C4-2B (cell line): ENCODE measurements around the gene MOCOS.

ENCODE experiments used
- H3K27ac ChIP-seq: fragments of 450-650 bp; 2 replicates; pipeline ENCODE4 v1.5.1; 2017
- CTCF ChIP-seq: fragments of 450-650 bp; conservative IDR thresholded peaks from 2 replicates; pipeline ENCODE4 v1.5.1; 2017; ENCODE audit warnings: mild to moderate bottlenecking
- ZFX ChIP-seq: fragments of 450-650 bp; IDR thresholded peaks from 2 replicates; pipeline ENCODE4 v1.6.1; 2017

Gene MOCOS

GRCh38 chr18:36304723-36305122 lies 117.4 kb downstream of the MOCOS start:
- TF ChIP-seq CTCF (no peak), ZFX (no peak)
- H3K27ac ChIP-seq, result no peak overlapping the region

- TF ChIP-seq CTCF (no peak), ZFX (no peak)
- no peak overlapping the region for H3K27ac ChIP-seq
Measured at GRCh38 chr18:36305375-36305774, 118.1 kb downstream of the MOCOS start.

GRCh38 chr18:36307513-36307912 lies 120.2 kb downstream of the MOCOS start:
- TF ChIP-seq CTCF, result no peak
- TF ChIP-seq ZFX, result no peak
- H3K27ac ChIP-seq, result no peak overlapping the region

- no peak for TF ChIP-seq CTCF
- TF ChIP-seq ZFX, result no peak
- no peak overlapping the region for H3K27ac ChIP-seq
Measured at GRCh38 chr18:36308711-36309435, 121.6 kb downstream of the MOCOS start.

GRCh38 chr18:36309436-36310391 lies 122.4 kb downstream of the MOCOS start:
- TF ChIP-seq CTCF (no peak), ZFX (no peak)
- H3K27ac ChIP-seq, result no peak overlapping the region

- H3K27ac ChIP-seq, result no peak overlapping the region
- TF ChIP-seq CTCF, result no peak
- no peak for TF ChIP-seq ZFX
Measured at GRCh38 chr18:36311026-36311570, 123.8 kb downstream of the MOCOS start.
